IPS-18c (cell line): Measurements from ENCODE around the gene MCRIP1.

Experiments used
- H3K4me3 ChIP-seq: 2 replicates; pipeline ENCODE4 v1.7.0; 2013; ENCODE audit warnings: low read depth, mild to moderate bottlenecking, low read length, moderate library complexity; ENCODE audit not compliant: insufficient read depth
- H3K9me3 ChIP-seq: one replicate; pipeline ENCODE4 v1.6.1; 2013; ENCODE audit warnings: mild to moderate bottlenecking, low read length, moderate library complexity; ENCODE audit not compliant: control insufficient read depth, insufficient read depth

MCRIP1 gene, protein sequence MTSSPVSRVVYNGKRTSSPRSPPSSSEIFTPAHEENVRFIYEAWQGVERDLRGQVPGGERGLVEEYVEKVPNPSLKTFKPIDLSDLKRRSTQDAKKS

DNA sequence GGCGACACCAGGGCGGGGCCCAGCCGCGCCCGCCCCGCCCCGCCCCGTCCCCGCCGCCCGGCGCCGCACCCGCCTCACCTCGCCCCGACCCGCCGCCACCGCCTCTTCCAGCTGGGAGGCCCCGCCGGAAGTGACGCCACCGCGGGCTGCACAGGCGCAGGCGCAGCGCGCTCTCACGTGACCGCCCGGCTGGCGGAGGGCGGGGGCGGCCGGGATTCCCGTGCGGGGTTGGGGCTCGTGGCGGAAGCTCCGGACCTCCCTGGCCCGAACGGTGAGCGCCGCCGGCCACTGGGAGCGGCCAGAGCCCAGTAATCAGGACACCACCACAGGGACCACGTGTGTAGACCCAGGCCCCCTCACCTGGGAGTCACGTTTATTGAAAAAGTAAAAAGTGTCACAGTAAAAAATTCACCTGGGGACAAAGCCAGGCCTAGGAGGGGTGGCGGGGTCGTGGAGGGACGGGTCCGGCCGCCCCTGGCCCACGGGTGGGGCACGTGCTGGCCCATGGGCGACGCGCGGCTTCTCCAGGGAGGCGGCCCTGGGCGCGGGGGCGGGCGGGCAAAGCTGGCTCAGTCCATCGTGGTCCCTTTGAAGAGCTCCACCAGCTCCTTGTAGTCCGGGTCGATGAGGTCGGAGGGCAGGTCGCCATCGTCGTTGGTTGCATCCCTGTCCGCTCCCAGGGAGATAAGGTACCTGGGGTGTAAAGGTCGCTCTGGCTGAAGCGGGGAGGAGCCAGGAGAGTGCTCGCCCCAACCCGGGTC lies at the start of gene MCRIP1:
TSS of gene MCRIP1 (minus strand) at position 132 of the 761 bp plus-strand sequence. CDS start 8,785 bp downstream, outside the sequence.
- peak within 1 kb of the TSS; percentile 94 for H3K4me3 ChIP-seq
- H3K9me3 ChIP-seq = no peaks in the 10 kb centered on the region

DNA sequence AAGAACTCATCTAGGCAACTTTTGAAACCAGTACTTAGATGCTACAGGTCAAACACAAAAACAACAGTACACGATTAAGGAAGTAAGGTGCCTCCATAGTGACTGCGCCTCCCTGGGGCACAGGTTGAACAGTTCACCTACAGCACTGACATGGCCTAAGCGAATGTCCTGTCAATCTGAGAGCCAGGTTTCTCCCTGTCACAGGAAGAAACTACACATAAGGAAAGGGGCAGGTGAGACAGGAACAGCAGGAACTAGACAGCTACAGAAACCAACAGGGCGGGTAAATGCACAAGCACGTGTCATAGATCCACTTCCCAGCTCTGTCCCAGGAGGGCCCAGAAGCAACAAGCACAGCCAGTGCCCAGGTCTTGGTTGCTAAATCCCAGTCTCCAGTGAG lies 46.0 kb upstream of the MCRIP1 start:
- Histone ChIP-seq H3K9me3 (peaks cover 2% of the 10 kb centered on the region), H3K4me3 (no peak overlapping the region)

DNA sequence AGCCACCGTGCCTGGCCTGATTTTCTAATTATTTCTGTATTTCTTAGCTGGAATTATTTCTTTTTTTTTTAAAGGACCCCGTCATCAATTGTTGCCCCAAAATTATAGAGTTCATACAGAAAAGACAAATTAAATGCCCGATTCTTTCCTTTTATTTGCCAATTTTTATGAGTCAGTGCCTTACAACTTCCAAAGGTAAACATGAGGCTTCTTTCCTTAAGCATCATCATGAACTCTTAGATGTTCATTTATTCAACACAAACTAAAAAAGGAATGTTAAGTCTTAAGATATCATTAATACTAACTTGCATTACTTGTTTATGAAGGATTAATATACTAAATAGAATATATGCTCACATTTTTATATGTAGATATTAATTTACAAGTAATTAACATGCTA lies 45.2 kb upstream of the MCRIP1 start:
- H3K9me3 ChIP-seq = no peaks in the 10 kb centered on the region

DNA sequence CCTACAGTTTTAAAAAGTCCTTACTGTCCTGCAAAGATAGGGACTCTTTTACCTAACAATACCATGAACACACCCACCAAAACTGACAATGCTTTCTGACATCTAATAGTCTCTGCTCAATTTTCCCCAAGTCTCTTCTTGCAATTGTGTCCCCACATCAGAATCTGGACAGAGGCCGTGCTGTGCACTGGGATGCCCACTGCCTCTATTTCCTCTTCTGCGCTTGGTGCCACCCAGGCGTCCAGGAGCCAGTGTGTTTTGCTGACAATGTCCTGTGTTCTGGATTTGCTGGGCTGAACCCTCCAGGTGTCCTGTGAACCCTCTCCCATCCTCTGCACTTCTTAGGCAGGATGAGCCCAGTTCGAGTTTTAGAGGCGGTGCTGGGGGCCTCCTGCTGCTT lies 44.5 kb upstream of the MCRIP1 start:
- Histone ChIP-seq H3K9me3 (no peaks in the 10 kb centered on the region), H3K4me3 (no peak overlapping the region)

More for the DNA sequence above, 45.2 kb upstream of the MCRIP1 start:
- H3K4me3 ChIP-seq = no peak overlapping the region

DNA sequence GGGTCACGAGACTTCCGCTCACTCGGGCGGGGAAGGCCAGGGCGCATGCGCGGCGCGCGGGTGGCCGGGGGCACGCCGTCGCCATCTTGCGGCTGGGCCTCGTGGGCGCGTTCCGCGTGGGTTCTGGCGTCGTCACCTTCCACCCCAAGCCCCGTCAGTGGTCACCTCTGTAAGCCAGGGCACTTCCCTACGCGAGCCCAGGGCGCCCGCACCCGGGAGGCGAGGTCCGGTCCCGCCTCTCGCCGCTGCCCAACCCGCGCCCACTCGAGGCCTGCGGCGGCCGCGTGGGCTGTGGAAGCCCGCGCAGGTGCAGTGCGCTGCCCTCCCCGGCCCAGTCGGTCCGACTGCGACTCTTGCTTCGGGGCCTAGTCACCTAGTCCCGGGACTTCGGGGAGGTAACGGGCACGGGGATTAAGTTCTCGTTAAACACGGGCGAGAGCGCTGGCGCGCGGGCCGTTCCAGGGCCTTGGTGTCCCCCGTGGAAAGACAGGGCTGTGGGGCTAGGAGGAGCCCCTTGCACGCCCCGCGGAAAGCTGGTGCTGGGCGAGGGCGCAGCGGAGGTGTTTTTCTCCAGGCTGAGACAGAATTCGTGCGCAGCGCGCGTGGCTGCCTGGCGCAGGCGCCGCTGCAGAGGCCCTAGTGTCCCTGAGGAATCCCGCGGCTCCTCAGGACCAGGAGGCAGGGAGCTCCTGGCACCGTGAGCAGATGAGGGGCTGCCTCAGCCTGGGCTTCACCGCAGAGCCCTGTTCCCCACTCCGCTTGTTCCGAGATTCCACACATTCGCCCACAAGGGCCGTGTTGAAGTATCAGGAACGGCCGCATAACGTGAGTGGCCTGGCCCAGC lies 38.5 kb upstream of the MCRIP1 start:
- peak overlapping the region; percentile 89 for H3K4me3 ChIP-seq
- no peaks in the 10 kb centered on the region for H3K9me3 ChIP-seq

DNA sequence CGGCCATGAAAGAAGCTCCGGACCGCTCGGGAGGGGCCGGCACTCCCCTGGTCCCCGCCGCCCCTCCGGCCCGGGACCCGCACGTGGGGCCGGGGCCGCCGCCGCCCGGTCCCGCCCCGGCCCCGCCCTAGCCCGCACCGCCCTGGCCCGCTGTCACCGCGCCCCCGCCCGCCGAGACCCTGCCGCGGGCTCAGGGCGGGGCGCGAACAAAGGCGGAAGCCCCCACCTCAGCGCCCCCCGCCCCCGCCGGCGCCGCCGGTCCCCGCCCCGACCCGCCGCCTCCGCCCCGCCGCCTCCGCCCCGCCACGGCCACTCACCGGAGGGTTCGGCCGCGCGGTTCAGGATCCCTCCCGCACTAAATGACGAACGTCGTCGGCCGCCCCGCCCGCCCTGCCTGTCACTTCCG lies 37.9 kb upstream of the MCRIP1 start, which contains the start of gene ARHGDIA:
TSS of gene ARHGDIA (minus strand) at position 357 of the 406 bp plus-strand sequence. CDS start 1,407 bp downstream, outside the sequence.
- H3K4me3 ChIP-seq = peak within 1 kb of the TSS; percentile 89
- H3K9me3 ChIP-seq = no peaks in the 10 kb centered on the region

DNA sequence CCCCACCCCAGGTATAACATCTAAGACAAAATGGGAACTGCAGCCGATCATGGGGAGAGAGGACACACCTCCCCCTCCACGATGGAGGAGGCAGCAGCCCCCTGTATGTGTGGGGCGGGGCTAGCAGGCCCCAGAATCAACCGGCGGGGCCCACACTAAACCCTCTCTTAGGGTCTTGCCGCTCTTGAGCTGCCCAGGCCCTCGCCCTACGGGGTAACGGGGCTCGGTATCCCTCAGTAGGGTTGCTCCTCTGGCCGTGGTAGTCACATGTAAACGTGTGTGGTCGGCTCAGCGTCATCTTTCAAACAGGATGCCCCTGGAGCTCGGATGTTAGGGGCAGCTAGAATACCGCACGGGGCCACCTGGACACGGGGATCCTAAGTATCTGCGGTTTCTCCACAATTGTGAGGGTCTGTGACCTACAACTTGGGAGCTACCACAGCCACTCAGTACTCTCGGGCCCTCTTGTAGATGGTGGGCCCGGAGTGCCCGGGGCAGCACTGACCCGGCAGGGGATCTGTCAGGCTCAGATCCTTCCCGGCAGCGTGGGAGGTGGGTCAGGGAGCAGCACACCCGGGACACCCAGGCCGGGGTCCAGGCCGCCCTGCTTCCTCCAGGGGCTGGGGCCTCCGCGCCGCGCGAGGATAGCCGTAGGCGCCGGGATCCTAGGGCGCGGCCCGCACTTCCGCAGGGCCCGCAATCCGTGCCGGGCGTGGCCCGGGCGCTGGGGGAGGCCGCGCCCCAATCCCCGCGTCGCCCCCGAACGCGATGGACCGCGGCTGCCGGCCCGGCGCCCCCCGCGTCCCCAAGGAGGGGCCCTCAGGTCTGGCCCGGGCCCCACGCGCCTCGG lies 37.3 kb upstream of the MCRIP1 start:
- no peaks in the 10 kb centered on the region for H3K9me3 ChIP-seq
- peak overlapping the region; percentile 78 for H3K4me3 ChIP-seq

DNA sequence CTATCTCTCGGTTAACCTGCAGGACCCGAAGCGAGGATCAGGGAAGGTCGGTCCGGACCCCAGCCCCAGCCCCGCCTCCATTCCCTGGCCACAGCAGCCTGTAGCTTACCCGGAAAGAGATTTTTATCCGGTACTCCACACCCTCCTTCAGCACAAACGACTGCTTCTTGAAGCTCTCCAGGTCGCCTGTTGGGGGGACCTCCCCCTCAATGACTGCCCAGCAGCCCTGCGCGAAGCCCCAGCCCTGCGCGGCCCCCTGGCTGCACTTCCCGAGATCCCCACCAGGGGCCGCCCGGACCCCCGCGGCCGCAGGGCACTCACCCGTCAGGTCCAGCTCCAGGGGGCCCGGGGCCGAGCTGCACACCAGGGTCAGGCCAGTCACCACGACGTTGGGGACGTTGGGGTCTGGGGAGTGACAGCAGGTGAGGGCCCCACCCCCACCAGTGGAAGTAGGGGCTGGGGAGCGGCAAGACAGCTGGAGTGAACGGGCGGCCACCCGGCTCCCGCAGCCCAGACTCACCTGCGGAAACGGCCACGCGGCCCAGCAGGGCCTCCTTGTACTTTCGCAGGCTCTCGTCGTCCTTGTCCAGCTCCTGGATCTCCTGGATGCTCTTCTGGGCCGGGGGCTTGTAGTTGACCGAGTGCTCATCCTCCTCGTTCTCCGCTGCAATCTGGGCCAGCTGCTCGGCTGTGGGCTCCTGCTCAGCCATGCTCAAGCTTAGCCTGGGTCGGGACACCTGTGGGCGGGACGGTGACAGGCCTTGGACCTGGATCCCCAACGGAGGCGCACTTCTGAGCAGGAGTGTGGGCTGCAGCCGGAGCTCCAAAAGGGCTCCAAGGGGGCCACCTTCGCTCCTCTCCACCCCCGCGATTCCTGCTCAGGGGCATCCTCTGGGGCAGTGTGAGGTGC lies 36.4 kb upstream of the MCRIP1 start:
- peak overlapping the region; percentile 78 for H3K4me3 ChIP-seq

DNA sequence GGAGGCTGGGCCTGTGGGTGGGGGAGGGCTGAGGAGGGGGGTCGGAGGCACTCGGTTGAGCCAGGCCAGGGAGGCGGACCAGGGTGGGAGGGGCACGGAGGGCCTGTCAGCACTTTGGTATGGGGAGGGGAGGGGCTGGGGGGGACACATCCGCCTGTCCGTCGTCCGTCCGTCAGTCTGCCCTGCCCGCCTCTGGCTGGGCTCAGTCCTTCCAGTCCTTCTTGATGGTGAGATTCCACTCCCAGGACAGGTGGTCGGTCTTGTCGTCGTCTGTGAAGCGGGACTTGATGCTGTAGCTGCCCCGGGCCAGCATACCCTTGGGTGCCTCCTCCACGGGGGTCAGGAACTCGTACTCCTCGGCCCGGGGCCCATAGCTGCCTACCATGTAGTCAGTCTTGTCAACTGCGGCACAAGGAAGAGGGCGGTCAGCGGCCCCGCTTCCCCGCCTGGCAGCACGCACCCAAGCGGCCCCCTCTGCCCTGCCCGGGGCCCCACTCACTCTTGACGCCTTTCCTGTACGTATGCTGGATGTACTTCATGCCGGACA lies 35.7 kb upstream of the MCRIP1 start:
- Histone ChIP-seq H3K4me3 (no peak overlapping the region), H3K9me3 (no peaks in the 10 kb centered on the region)

More for the DNA sequence above, 36.4 kb upstream of the MCRIP1 start:
- H3K9me3 ChIP-seq = no peaks in the 10 kb centered on the region

DNA sequence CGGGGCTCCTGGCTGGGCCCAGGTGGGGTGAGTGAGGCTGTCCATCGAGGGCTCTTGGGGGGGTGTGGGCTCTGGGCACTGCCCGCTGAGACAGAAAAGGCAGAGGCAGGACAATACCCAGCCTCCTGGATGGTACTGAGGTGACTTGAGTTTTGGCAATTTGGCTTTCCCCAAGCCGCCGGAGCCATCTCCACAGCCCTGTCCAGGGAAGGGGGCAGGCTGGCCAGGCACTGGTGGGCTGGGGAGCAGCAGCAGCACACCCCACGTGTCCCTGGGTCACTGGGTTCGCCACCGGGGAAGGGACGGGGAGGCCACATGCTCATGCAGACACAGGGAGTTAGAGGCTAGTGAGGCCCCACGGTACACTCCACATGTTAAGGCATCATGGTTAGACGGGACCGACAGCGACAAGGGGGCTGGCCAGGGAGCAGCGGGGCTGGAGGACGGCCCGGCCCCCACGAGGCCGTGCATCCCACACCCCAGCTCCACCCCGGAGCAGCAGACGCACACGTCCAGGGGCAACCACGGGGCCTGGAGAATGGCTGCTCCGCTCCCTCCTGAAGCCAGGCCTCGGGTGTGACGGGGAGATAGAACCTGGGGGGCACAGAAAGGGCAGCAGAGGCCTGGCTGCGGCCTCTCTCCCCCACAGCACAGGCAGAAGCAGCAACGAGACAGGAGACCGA lies 35.0 kb upstream of the MCRIP1 start:
- Histone ChIP-seq H3K9me3 (no peaks in the 10 kb centered on the region), H3K4me3 (no peak overlapping the region)

DNA sequence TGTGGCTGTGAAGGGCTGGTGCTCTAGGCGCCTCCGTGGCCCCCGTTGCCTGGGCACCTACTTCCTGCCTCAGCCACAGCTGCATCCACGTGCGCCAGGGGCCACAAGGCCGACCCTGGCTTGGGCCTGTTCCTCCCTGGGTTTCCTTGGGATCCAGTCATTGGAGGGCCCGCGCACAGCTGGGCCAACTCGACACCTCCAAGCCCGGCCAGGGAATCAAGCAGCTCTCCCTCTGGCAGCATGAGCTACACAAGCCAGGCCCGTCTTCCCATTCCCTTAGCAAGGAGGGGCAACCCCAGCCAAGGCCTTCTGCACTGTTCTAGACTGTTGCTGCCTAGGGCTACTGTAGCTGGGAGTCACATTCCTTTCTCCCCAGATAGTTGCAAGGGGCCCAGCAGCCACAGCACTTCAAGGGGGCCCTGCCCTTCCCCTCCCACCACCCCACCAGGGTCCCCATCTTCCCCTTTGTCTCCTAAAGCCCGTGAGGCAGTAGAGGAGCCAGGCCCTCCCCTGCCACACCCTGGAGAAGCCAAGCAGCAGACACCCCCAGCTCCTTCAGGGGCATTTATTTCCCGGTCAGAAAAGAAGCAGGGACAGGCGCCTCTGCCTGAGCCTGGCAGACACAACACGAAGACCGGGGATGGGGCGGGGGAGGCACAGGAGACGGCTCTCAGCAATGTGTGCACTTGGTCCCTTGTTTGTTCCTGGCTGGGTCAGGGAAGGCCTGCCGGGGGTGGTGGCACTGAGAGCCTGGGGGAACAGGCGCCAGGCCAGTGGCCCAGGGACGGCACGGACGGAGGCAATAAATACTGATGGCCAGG lies 34.3 kb upstream of the MCRIP1 start:
- H3K4me3 ChIP-seq = no peak overlapping the region

DNA sequence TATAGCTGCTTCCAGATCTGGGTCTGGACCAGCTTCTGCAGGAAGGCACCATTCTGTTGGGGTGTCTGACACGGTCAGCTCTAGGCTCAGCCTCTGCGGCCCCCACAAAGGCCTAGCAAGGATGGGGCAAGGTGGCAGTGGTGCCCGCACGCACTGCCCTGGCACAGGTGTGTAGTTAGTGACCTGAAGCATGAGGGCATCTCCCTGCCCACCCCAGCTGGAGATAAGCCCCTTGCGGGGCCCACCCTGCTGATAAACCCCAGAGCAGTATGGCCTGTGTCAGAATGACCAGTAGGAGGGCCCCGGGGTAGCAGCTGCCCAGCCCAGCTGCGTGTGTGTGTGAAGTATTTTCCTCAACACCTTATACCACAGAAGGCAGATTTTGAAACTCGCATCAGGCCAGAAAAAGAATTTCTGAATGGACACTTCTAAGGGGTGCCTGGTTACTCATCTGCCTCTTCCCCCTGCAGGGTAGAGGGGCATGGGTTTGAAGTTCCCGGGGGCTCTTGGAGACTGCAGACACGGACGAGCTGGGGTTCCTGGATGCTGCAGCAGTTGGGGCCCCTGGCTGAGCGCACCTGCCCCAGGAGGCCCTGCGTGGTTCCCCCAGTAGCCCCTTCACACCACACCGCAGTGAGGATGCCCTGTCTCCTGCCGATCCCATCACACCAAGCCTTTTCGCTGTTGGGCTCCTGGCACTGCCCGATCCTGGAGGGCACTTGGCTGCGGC lies 33.5 kb upstream of the MCRIP1 start:
- H3K4me3 ChIP-seq = no peak overlapping the region
- no peaks in the 10 kb centered on the region for H3K9me3 ChIP-seq

More for the DNA sequence above, 34.3 kb upstream of the MCRIP1 start:
- no peaks in the 10 kb centered on the region for H3K9me3 ChIP-seq

DNA sequence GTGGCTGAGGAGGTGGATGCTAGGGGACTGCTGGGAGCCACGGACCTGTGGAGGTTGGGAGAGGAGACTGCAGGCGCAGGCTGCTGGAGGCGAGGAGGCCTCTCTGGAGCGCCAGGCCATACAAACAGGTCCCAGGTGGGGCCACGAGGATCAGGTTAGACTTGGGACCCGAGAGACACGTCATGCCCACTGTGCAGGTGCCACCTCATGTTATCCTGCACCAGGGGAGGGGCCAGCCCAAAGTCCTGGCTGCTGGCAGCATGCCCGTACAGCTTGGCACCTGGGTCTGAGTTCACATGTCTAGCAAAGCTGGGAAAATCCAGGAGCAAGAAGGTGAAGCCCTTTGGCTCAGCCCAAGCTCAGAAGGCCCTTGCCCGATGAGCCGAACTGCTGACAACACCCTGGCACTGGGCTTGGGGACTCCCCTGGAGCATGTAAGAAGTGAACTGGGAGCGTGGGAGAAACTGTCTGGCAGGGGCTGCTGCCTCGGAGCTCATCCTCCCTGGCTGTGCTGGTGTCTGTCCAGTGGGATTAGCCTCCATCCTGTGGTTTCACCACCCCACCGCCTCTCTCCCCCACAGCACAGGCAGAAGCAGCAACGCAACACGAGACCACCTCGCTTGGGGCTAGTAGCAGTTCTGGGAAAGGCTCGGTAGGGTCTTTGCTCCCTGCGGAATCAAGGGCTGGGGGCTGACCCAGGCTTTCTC lies 32.8 kb upstream of the MCRIP1 start:
- no peak overlapping the region for H3K4me3 ChIP-seq
- H3K9me3 ChIP-seq = no peaks in the 10 kb centered on the region

DNA sequence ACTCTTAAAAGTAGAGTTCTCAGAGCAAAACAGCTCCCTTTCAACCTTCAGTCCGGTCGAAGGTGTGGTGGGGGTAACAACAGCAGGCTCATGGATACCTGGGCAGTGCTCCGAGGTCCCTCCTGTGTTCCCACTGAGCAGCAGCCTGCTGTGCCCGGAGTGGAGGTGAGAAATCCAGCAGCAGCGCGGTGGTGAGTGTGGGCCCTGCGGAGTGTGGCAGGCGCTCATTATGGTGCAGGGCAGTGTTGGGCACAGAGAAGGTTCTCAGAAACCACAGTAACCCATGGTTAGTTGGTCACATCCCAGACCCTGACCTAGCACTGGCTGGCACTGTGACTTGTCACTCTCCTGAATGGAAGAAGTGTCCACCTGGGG lies 32.3 kb upstream of the MCRIP1 start:
- Histone ChIP-seq H3K9me3 (no peaks in the 10 kb centered on the region), H3K4me3 (no peak overlapping the region; the same call in 1 of the 2 replicates)
